ENCODE results near the gene SLC8A1.

GRCh38 chr2:40123326-40123725, 328.6 kb downstream of the SLC8A1 start:
- TF ChIP-seq, protein P1, sequence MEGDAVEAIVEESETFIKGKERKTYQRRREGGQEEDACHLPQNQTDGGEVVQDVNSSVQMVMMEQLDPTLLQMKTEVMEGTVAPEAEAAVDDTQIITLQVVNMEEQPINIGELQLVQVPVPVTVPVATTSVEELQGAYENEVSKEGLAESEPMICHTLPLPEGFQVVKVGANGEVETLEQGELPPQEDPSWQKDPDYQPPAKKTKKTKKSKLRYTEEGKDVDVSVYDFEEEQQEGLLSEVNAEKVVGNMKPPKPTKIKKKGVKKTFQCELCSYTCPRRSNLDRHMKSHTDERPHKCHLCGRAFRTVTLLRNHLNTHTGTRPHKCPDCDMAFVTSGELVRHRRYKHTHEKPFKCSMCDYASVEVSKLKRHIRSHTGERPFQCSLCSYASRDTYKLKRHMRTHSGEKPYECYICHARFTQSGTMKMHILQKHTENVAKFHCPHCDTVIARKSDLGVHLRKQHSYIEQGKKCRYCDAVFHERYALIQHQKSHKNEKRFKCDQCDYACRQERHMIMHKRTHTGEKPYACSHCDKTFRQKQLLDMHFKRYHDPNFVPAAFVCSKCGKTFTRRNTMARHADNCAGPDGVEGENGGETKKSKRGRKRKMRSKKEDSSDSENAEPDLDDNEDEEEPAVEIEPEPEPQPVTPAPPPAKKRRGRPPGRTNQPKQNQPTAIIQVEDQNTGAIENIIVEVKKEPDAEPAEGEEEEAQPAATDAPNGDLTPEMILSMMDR (IDR thresholded peaks at IDR 0.05) = no peak
- no peak for TF ChIP-seq POLR2A (IDR thresholded peaks at IDR 0.05)
